ENCODE data around the gene PADI1.
A peak's percentile ranks its signal among the peaks of the same experiment; 100 is the strongest.

PADI1 gene

GRCh38 chr1:17233675-17234320 is 28.9 kb downstream of the PADI1 start:
- H3K4me3 ChIP-seq (ENCODE audit: low read depth, low read length) = no peak overlapping the region
- TF ChIP-seq MAX (IDR thresholded peaks at IDR 0.05; ENCODE audit: low read depth, low read length) (peak; percentile 84), MYC (IDR thresholded peaks at IDR 0.05; ENCODE audit: low read depth, low read length) (peak; percentile 75; the same call in 1 of the 2 replicates), POLR2A (IDR thresholded peaks at IDR 0.05; ENCODE audit: extremely low read depth, insufficient read length) (no peak)

GRCh38 chr1:17234405-17234804 is 29.5 kb downstream of the PADI1 start:
- TF ChIP-seq POLR2A (IDR thresholded peaks at IDR 0.05; ENCODE audit: extremely low read depth, insufficient read length) (no peak), MAX (IDR thresholded peaks at IDR 0.05; ENCODE audit: low read depth, low read length) (no peak), MYC (IDR thresholded peaks at IDR 0.05; ENCODE audit: low read depth, low read length) (no peak), CTCF (IDR thresholded peaks at IDR 0.05; ENCODE audit: low read depth, low read length) (no peak)
- no peak overlapping the region for H3K4me3 ChIP-seq (ENCODE audit: low read depth, low read length)
- DNase-seq (ENCODE audit: low read depth) = no peak

More at GRCh38 chr1:17233675-17234320, 28.9 kb downstream of the PADI1 start:
- peak; percentile 74 for DNase-seq (ENCODE audit: low read depth)

GRCh38 chr1:17235135-17235885 is 30.4 kb downstream of the PADI1 start:
- H3K4me3 ChIP-seq (ENCODE audit: low read depth, low read length) = no peak overlapping the region
- no peak for TF ChIP-seq CTCF (IDR thresholded peaks at IDR 0.05; ENCODE audit: low read depth, low read length)
- TF ChIP-seq MYC (IDR thresholded peaks at IDR 0.05; ENCODE audit: low read depth, low read length) = no peak
- no peak for TF ChIP-seq MAX (IDR thresholded peaks at IDR 0.05; ENCODE audit: low read depth, low read length)
- no peak for DNase-seq (ENCODE audit: low read depth)

GRCh38 chr1:17236779-17237560 is 32.0 kb downstream of the PADI1 start:
- DNase-seq (ENCODE audit: low read depth) = peak; percentile 84
- no peak overlapping the region for H3K4me3 ChIP-seq (ENCODE audit: low read depth, low read length)
- TF ChIP-seq MAX (IDR thresholded peaks at IDR 0.05; ENCODE audit: low read depth, low read length) (peak; percentile 76), POLR2A (IDR thresholded peaks at IDR 0.05; ENCODE audit: extremely low read depth, insufficient read length) (no peak), MYC (IDR thresholded peaks at IDR 0.05; ENCODE audit: low read depth, low read length) (peak; percentile 73), CTCF (IDR thresholded peaks at IDR 0.05; ENCODE audit: low read depth, low read length) (peak; percentile 70)

GRCh38 chr1:17237561-17237903 is 32.6 kb downstream of the PADI1 start:
- no peak for DNase-seq (ENCODE audit: low read depth)

More at GRCh38 chr1:17237561-17237903, 32.6 kb downstream of the PADI1 start:
- H3K4me3 ChIP-seq (ENCODE audit: low read depth, low read length) = no peak overlapping the region
- TF ChIP-seq CTCF (IDR thresholded peaks at IDR 0.05; ENCODE audit: low read depth, low read length) (no peak), MAX (IDR thresholded peaks at IDR 0.05; ENCODE audit: low read depth, low read length) (no peak), POLR2A (IDR thresholded peaks at IDR 0.05; ENCODE audit: extremely low read depth, insufficient read length) (no peak), MYC (IDR thresholded peaks at IDR 0.05; ENCODE audit: low read depth, low read length) (no peak)
